HCT116 (cell line): Measurements from ENCODE around the gene PEX19. TPM values are rescaled to one million over a fixed set of nuclear protein-coding genes. Genes with fewer than 3 reads are reported as not detected.

Experiments
- ATAC-seq: fragments of 200-7000 bp; cut with Tn5 transposase; 2 replicates; pipeline ENCODE4 v1.9.1; 2020; ENCODE audit warnings: mild to moderate bottlenecking, moderate library complexity
- BruUV-seq: library from RNA; stranded (reverse); fragments of 400-500 nt; replicated peaks from 2 replicates; lab custom pipeline; 2021; lab: Mats Ljungman, UMichigan
- CTCF ChIA-PET: fragments of 300-600 bp; sonication (Branson Sonifier 250); formaldehyde crosslinking; loops from one replicate; lab custom pipeline; 2021; ENCODE audit warnings: antibody characterized with exemption; lab: Charles Lee
- POLR2A ChIA-PET: fragments of 300-600, 350-600 bp; sonication (Branson Sonifier 250); formaldehyde crosslinking; loops from one replicate; lab custom pipeline; 2021; ENCODE audit warnings: antibody characterized with exemption; lab: Charles Lee
- RAD21 ChIA-PET, 2 experiments: fragments of 300-600 bp; sonication (Branson Sonifier 250); formaldehyde crosslinking; loops; one replicate each; lab custom pipeline; 2023; ENCODE audit warnings: low total read pairs in 2 of 2; ENCODE audit not compliant: uncharacterized antibody in 2 of 2, unreplicated experiment in 2 of 2, low non-redundant PET in 1 of 2; lab: Charles Lee
- DNase-seq: peaks from one replicate; pipeline ENCODE4 v3.0.0-alpha.2; 2010; ENCODE audit warnings: low read depth, low spot score
- H2AFZ ChIP-seq: fragments of 200-600 bp; shearing (Covaris generic), sonication (generic); 2 replicates; pipeline ENCODE4 v1.6.1; 2017; ENCODE audit warnings: low read depth, mixed run types, mixed read lengths, antibody characterized with exemption, low read length; ENCODE audit not compliant: poor library complexity, severe bottlenecking
- H3K27ac ChIP-seq: 2 replicates; pipeline ENCODE4 v1.5.1; 2012; ENCODE audit warnings: low read depth, low read length
- H3K27me3 ChIP-seq: fragments of 200-600 bp; sonication (generic); 2 replicates; pipeline ENCODE4 v1.6.1; 2016; ENCODE audit warnings: mixed run types, low read length, mixed read lengths; ENCODE audit not compliant: insufficient read depth
- H3K36me3 ChIP-seq, 2 experiments: fragments of 200-500 bp in 1 of 2; fragments of 200-600 bp in 1 of 2; sonication (Bioruptor generic) in 1 of 2; sonication (generic) in 1 of 2; 2 replicates each; pipeline versions ENCODE4 v1.5.1 to v1.6.1; 2014 to 2016; ENCODE audit warnings: low read length in 2 of 2, inconsistent platforms in 1 of 2, mixed read lengths in 1 of 2, mixed run types in 1 of 2; ENCODE audit not compliant: insufficient read depth in 2 of 2, control insufficient read depth in 1 of 2
- H3K4me1 ChIP-seq, 2 experiments: fragments of 200-600 bp in 1 of 2; sonication (generic) in 1 of 2; 2 replicates each; pipeline versions ENCODE4 v1.5.1 to v1.6.1; 2012 to 2017; ENCODE audit warnings: low read length in 2 of 2, inconsistent platforms in 1 of 2, mild to moderate bottlenecking in 1 of 2, mixed read lengths in 1 of 2, mixed run types in 1 of 2, moderate library complexity in 1 of 2; ENCODE audit not compliant: insufficient read depth in 2 of 2, control insufficient read depth in 1 of 2
- H3K4me2 ChIP-seq: fragments of 200-600 bp; sonication (generic); 2 replicates; pipeline ENCODE4 v1.6.1; 2017; ENCODE audit warnings: mixed run types, low read length, mixed read lengths
- H3K4me3 ChIP-seq, 2 experiments: fragments of 200-600 bp in 1 of 2; sonication (generic) in 1 of 2; replicated peaks in 1 of 2; 2 replicates each; pipeline ENCODE4 v1.5.1; 2011 to 2016; ENCODE audit warnings: low read length in 2 of 2, control low read depth in 1 of 2, low read depth in 1 of 2, mild to moderate bottlenecking in 1 of 2, mixed read lengths in 1 of 2, mixed run types in 1 of 2
- H3K79me2 ChIP-seq: fragments of 200-600 bp; sonication (generic); 2 replicates; pipeline ENCODE4 v1.6.1; 2017; ENCODE audit warnings: mild to moderate bottlenecking, mixed run types, low read length, moderate library complexity, mixed read lengths; ENCODE audit not compliant: insufficient read depth
- H3K9ac ChIP-seq: fragments of 200-600 bp; sonication (generic); 2 replicates; pipeline ENCODE4 v1.6.1; 2016; ENCODE audit warnings: low read length, mixed read lengths
- H3K9me2 ChIP-seq: fragments of 200-600 bp; sonication (generic), shearing (Covaris generic); 2 replicates; pipeline ENCODE4 v1.6.1; 2017; ENCODE audit warnings: mixed run types, mild to moderate bottlenecking, moderate library complexity; ENCODE audit not compliant: insufficient read depth
- H3K9me3 ChIP-seq, 2 experiments: fragments of 200-500 bp in 1 of 2; fragments of 200-600 bp in 1 of 2; sonication (Bioruptor generic) in 1 of 2; sonication (generic) in 1 of 2; 2 replicates each; pipeline ENCODE4 v1.6.1; 2014 to 2017; ENCODE audit warnings: low read length in 2 of 2, mixed read lengths in 2 of 2, inconsistent platforms in 1 of 2, low read depth in 1 of 2, mild to moderate bottlenecking in 1 of 2, mixed run types in 1 of 2, moderate library complexity in 1 of 2; ENCODE audit not compliant: control insufficient read depth in 1 of 2, insufficient read depth in 1 of 2
- H4K20me1 ChIP-seq: fragments of 200-600 bp; sonication (generic), shearing (Covaris generic); 2 replicates; pipeline ENCODE4 v1.6.1; 2017; ENCODE audit warnings: mixed run types, mild to moderate bottlenecking, moderate library complexity; ENCODE audit not compliant: insufficient read depth
- CBX3 ChIP-seq: IDR thresholded peaks from 2 replicates; pipeline ENCODE4 v1.6.1; 2012; ENCODE audit warnings: low read depth
- EGR1 ChIP-seq: IDR thresholded peaks from 2 replicates; pipeline ENCODE4 v1.6.1; 2012; ENCODE audit warnings: low read depth
- ELF1 ChIP-seq: IDR thresholded peaks from 2 replicates; pipeline ENCODE4 v1.6.1; 2012; ENCODE audit warnings: low read depth, borderline replicate concordance
- EZH2 ChIP-seq: fragments of 200-600 bp; sonication (generic); IDR thresholded peaks from 2 replicates; pipeline ENCODE4 v1.6.1; 2017; ENCODE audit warnings: antibody characterized with exemption, mixed run types
- EZH2phosphoT487 ChIP-seq: fragments of 200-600 bp; IDR thresholded peaks from 2 replicates; pipeline ENCODE4 v1.6.1; 2018; ENCODE audit warnings: antibody characterized with exemption, borderline replicate concordance
- JUND ChIP-seq: IDR thresholded peaks from 2 replicates; pipeline ENCODE4 v1.6.1; 2012
- POLR2A ChIP-seq: IDR thresholded peaks from 2 replicates; pipeline ENCODE4 v1.7.0; 2011; ENCODE audit warnings: borderline replicate concordance; ENCODE audit not compliant: insufficient read depth, insufficient read length; ENCODE audit errors: extremely low read depth
- POLR2AphosphoS5 ChIP-seq: IDR thresholded peaks from 2 replicates; pipeline ENCODE4 v1.6.1; 2011; ENCODE audit warnings: mild to moderate bottlenecking, low read depth, low read length, moderate library complexity
- RAD21 ChIP-seq: IDR thresholded peaks from 2 replicates; pipeline ENCODE4 v1.6.1; 2012; ENCODE audit warnings: low read depth, mild to moderate bottlenecking
- SP1 ChIP-seq: IDR thresholded peaks from 2 replicates; pipeline ENCODE4 v1.6.1; 2012; ENCODE audit warnings: low read depth
- SRF ChIP-seq: IDR thresholded peaks from 2 replicates; pipeline ENCODE4 v1.6.1; 2012; ENCODE audit warnings: low read depth
- YY1 ChIP-seq: IDR thresholded peaks from 2 replicates; pipeline ENCODE4 v1.6.1; 2011; ENCODE audit warnings: low read length, low read depth, moderate library complexity, mild to moderate bottlenecking; ENCODE audit not compliant: insufficient replicate concordance; ENCODE audit errors: extremely low read depth
- ZFX ChIP-seq: fragments of 450-650 bp; IDR thresholded peaks from 2 replicates; pipeline ENCODE4 v1.6.1; 2017
- ZNF274 ChIP-seq: fragments of 200-500 bp; sonication (Bioruptor generic); IDR thresholded peaks from 2 replicates; pipeline ENCODE4 v1.6.1; 2014; ENCODE audit warnings: mild to moderate bottlenecking, low read depth, low read length, inconsistent platforms
- intact Hi-C: fragments of 100-400 bp; cut with micrococcal nuclease; formaldehyde crosslinking; loops from 2 replicates; pipeline ENCODE4 v1.10.0; 2022
- total RNA-seq: library from RNA; stranded (reverse); gene quantifications from one replicate; pipeline ENCODE4 v1.2.1, GENCODE V29; 2021; ENCODE audit not compliant: unreplicated experiment
- TF ChIP-seq, protein P1 (sequence below): IDR thresholded peaks from 2 replicates; pipeline ENCODE4 v1.6.1; 2012; ENCODE audit warnings: low read depth
- TF ChIP-seq, protein P2 (sequence below): IDR thresholded peaks from 2 replicates; pipeline ENCODE4 v1.6.1; 2012
- TF ChIP-seq, protein P3 (sequence below), 3 experiments: fragments of 200-600 bp in 1 of 3; sonication (generic) in 1 of 3; IDR thresholded peaks in 2 of 3; conservative IDR thresholded peaks in 1 of 3; 2 replicates each; pipeline ENCODE4 v1.5.1; 2012 to 2017; ENCODE audit warnings: low read depth in 2 of 3, low read length in 2 of 3, antibody characterized with exemption in 1 of 3, borderline replicate concordance in 1 of 3, control low read depth in 1 of 3, mild to moderate bottlenecking in 1 of 3, mixed read lengths in 1 of 3, mixed run types in 1 of 3, moderate library complexity in 1 of 3; ENCODE audit not compliant: insufficient read depth in 1 of 3
- TF ChIP-seq, protein P4 (sequence below): IDR thresholded peaks from 2 replicates; pipeline ENCODE4 v1.6.1; 2011; ENCODE audit warnings: mild to moderate bottlenecking, low read length, moderate library complexity; ENCODE audit not compliant: insufficient replicate concordance; ENCODE audit errors: extremely low read depth

PEX19 gene
- total RNA-seq, 1 experiment from 2014 or later: 35.9 TPM

DNA sequence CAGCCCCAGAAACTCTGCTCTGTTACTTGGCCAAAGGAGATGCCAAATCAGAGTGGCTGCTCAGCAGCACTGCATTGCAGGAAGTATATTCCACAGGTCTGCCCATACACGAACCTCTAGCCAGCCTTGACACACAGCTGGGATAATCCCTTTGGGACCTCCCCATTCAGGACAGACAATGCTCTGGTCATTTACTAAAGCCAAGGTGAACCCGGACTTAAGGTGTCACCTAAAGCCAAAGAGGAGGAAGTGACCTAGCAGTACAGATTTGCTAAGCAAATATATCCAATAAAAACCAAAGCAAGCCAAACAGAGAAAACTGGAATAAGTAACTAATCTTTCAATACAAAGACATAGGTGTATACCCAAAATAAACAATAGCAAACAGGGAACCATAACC lies 30.4 kb upstream of the PEX19 start:
- Histone ChIP-seq H3K4me2 (no peak overlapping the region), H3K27me3 (no peaks in the 10 kb centered on the region), H3K9me3 (no peaks in the 10 kb centered on the region), H4K20me1 (no peaks in the 10 kb centered on the region), H3K9ac (no peak overlapping the region), H2AFZ (no peak overlapping the region), H3K79me2 (peaks cover 30% of the 10 kb centered on the region), H3K9me2 (no peaks in the 10 kb centered on the region), H3K4me3 (no peak overlapping the region), H3K36me3 (peaks cover 24 to 39% of the 10 kb centered on the region in 2 experiments; a peak in 3 of 4 replicates), H3K4me1 (no peaks in the 10 kb centered on the region), H3K27ac (no peak overlapping the region)
- no TSS peak for BruUV-seq
- ATAC-seq: no peak
- POLR2A ChIA-PET: no interaction called here
- TF ChIP-seq, protein P1, sequence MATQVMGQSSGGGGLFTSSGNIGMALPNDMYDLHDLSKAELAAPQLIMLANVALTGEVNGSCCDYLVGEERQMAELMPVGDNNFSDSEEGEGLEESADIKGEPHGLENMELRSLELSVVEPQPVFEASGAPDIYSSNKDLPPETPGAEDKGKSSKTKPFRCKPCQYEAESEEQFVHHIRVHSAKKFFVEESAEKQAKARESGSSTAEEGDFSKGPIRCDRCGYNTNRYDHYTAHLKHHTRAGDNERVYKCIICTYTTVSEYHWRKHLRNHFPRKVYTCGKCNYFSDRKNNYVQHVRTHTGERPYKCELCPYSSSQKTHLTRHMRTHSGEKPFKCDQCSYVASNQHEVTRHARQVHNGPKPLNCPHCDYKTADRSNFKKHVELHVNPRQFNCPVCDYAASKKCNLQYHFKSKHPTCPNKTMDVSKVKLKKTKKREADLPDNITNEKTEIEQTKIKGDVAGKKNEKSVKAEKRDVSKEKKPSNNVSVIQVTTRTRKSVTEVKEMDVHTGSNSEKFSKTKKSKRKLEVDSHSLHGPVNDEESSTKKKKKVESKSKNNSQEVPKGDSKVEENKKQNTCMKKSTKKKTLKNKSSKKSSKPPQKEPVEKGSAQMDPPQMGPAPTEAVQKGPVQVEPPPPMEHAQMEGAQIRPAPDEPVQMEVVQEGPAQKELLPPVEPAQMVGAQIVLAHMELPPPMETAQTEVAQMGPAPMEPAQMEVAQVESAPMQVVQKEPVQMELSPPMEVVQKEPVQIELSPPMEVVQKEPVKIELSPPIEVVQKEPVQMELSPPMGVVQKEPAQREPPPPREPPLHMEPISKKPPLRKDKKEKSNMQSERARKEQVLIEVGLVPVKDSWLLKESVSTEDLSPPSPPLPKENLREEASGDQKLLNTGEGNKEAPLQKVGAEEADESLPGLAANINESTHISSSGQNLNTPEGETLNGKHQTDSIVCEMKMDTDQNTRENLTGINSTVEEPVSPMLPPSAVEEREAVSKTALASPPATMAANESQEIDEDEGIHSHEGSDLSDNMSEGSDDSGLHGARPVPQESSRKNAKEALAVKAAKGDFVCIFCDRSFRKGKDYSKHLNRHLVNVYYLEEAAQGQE: no peak
- TF ChIP-seq, protein P2, sequence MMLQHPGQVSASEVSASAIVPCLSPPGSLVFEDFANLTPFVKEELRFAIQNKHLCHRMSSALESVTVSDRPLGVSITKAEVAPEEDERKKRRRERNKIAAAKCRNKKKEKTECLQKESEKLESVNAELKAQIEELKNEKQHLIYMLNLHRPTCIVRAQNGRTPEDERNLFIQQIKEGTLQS: no peak
- TF ChIP-seq EGR1 (no peak), ZNF274 (no peak), CBX3 (no peak), SP1 (no peak), POLR2A (no peak), RAD21 (no peak), JUND (no peak), ZFX (no peak), SRF (no peak), YY1 (no peak), EZH2phosphoT487 (no peak), POLR2AphosphoS5 (no peak), EZH2 (no peak), ELF1 (no peak)
- TF ChIP-seq, protein P3, sequence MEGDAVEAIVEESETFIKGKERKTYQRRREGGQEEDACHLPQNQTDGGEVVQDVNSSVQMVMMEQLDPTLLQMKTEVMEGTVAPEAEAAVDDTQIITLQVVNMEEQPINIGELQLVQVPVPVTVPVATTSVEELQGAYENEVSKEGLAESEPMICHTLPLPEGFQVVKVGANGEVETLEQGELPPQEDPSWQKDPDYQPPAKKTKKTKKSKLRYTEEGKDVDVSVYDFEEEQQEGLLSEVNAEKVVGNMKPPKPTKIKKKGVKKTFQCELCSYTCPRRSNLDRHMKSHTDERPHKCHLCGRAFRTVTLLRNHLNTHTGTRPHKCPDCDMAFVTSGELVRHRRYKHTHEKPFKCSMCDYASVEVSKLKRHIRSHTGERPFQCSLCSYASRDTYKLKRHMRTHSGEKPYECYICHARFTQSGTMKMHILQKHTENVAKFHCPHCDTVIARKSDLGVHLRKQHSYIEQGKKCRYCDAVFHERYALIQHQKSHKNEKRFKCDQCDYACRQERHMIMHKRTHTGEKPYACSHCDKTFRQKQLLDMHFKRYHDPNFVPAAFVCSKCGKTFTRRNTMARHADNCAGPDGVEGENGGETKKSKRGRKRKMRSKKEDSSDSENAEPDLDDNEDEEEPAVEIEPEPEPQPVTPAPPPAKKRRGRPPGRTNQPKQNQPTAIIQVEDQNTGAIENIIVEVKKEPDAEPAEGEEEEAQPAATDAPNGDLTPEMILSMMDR (IDR thresholded peaks at IDR 0.05 in 2 of 3, conservative IDR thresholded peaks at IDR 0.05 in 1 of 3; ENCODE audit: borderline replicate concordance in 1 of 3, insufficient read depth in 1 of 3, low read depth in 2 of 3, low read length in 2 of 3): no peak
- TF ChIP-seq, protein P4, sequence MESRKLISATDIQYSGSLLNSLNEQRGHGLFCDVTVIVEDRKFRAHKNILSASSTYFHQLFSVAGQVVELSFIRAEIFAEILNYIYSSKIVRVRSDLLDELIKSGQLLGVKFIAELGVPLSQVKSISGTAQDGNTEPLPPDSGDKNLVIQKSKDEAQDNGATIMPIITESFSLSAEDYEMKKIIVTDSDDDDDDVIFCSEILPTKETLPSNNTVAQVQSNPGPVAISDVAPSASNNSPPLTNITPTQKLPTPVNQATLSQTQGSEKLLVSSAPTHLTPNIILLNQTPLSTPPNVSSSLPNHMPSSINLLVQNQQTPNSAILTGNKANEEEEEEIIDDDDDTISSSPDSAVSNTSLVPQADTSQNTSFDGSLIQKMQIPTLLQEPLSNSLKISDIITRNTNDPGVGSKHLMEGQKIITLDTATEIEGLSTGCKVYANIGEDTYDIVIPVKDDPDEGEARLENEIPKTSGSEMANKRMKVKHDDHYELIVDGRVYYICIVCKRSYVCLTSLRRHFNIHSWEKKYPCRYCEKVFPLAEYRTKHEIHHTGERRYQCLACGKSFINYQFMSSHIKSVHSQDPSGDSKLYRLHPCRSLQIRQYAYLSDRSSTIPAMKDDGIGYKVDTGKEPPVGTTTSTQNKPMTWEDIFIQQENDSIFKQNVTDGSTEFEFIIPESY: no peak
- intact Hi-C loops: no loop called here
- no peak for DNase-seq
- RAD21 ChIA-PET: no interaction called here
- CTCF ChIA-PET: no interaction called here
